COLO668 (cell line): ENCODE data around the gene CELSR1.
A peak's percentile ranks its signal among the peaks of the same experiment; 100 is the strongest.

ENCODE experiments used
- DNase-seq: peaks from one replicate; lab custom pipeline; 2025; ENCODE audit not compliant: unreplicated experiment; lab: John Stamatoyannopoulos, UW

Gene CELSR1

GRCh38 chr22:46576556-46577367 is 39.3 kb upstream of the CELSR1 start:
- peak; percentile 86 for DNase-seq

- peak; percentile 60 for DNase-seq
Measured at GRCh38 chr22:46575911-46576555, 38.6 kb upstream of the CELSR1 start.

- DNase-seq: peak; percentile 94
Measured at GRCh38 chr22:46574993-46575910, 37.8 kb upstream of the CELSR1 start.

GRCh38 chr22:46574438-46574992 is 37.1 kb upstream of the CELSR1 start:
- no peak for DNase-seq

GRCh38 chr22:46573781-46574437 is 36.5 kb upstream of the CELSR1 start:
- DNase-seq: no peak

- no peak for DNase-seq
Measured at GRCh38 chr22:46572911-46573780, 35.7 kb upstream of the CELSR1 start.

- no peak for DNase-seq
Measured at GRCh38 chr22:46571642-46572250, 34.3 kb upstream of the CELSR1 start.

GRCh38 chr22:46569848-46570695 is 32.7 kb upstream of the CELSR1 start:
- no peak for DNase-seq

GRCh38 chr22:46569055-46569847 is 31.8 kb upstream of the CELSR1 start:
- no peak for DNase-seq

- peak; percentile 22 for DNase-seq
Measured at GRCh38 chr22:46568102-46568809, 30.8 kb upstream of the CELSR1 start.

GRCh38 chr22:46567471-46567870 is 30.1 kb upstream of the CELSR1 start:
- DNase-seq: no peak

- peak; percentile 28 for DNase-seq
Measured at GRCh38 chr22:46564084-46564714, 26.8 kb upstream of the CELSR1 start.

- DNase-seq: peak; percentile 89
Measured at GRCh38 chr22:46563381-46564083, 26.1 kb upstream of the CELSR1 start.

- DNase-seq: peak; percentile 16
Measured at GRCh38 chr22:46561435-46561905, 24.1 kb upstream of the CELSR1 start.

- DNase-seq: no peak
Measured at GRCh38 chr22:46560696-46561295, 23.4 kb upstream of the CELSR1 start.
